Inflammatory macrophage (primary cell): ENCODE data around the gene AJUBA.
"Not testable (repeated sequence)": the region's sequence is repeated elsewhere in the genome, so short reads cannot be mapped to it uniquely, and the experiment has no call there.

Experiments
- DNase-seq, 2 donors: peaks; one replicate each; pipeline ENCODE4 v3.0.0-alpha.2; 2020 to 2022

The AJUBA gene

DNA sequence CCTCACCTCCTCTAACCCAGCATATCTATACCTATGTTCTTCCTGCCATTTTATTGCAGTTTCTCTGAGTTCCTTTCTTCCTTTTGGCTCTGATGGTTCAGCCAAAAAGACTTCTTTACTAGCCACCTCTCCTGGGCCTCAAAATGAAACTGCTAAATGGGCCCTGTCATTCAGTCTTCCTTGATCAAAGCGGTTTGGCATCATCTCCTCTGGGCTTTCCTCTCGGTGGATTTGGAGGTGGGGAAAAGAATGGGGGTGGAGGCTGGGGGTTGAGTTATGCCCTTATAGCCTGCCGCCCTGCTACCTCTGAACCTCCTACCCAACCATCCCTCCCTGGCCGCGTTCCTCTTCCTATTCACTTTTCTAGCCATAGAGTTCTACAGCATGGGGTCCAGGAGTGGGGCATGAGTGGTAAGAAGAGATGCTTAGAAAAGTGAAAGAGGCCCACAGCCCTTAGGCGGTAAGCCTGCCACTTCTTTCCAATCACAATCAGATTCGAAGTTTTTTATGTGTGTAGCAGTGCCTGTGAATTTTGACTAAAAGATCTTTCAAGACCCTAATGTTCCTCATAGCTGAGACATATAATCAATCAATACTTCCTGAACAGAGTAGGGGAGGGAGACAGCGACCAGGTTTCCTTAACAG is 2.5 kb downstream of the AJUBA start:
- no peak for DNase-seq

DNA sequence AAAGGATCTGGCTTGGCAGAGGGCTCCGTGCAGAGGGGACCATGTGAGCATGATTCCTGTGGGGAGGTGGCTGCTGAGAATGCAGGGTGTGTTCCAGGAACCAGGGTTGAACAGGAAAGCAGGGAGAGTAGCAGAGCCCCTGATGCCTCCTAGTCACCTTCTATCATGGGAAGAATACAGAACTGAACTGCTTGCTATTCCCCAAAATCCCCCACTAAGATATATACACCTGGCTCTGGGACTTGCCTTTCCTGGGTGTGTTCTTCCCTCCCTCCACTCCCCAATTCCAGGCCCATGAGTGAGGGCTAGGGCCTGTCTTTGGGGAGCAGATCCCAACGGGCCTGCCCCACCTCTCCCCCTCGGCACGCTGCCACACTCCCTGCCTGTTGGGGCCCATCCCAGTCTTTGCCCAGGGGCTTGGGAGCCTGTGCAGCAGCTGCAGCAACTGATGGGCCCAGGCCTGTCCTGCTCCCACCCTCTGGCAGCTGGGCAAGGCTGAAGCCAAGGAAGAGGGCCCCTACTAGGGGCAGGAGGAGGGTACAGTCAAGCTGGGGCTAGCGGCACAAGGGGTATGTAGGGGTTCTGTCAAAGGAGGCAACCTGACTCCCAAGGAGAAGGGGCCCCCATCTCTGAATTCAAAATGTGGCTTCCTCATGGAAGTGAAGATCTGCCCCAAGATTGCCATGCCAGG is 3.2 kb downstream of the AJUBA start:
- DNase-seq: no peak

DNA sequence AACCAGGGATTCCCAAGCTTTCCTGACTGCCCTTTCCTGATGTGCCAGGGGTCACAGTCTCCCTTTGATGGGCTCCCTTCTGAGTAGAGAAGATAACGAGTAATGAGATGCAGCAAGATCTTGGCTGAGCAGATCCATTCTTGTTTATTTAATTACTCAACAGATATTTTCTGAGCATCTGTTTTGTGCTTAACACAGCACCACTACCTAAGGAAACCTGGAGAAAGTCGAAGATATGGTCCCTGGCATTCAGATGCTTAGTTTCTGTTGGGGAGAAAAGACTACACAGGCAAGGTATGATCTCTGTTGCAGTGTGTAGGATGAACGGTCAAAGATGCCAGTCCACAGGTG is 3.9 kb downstream of the AJUBA start:
- DNase-seq: no peak

DNA sequence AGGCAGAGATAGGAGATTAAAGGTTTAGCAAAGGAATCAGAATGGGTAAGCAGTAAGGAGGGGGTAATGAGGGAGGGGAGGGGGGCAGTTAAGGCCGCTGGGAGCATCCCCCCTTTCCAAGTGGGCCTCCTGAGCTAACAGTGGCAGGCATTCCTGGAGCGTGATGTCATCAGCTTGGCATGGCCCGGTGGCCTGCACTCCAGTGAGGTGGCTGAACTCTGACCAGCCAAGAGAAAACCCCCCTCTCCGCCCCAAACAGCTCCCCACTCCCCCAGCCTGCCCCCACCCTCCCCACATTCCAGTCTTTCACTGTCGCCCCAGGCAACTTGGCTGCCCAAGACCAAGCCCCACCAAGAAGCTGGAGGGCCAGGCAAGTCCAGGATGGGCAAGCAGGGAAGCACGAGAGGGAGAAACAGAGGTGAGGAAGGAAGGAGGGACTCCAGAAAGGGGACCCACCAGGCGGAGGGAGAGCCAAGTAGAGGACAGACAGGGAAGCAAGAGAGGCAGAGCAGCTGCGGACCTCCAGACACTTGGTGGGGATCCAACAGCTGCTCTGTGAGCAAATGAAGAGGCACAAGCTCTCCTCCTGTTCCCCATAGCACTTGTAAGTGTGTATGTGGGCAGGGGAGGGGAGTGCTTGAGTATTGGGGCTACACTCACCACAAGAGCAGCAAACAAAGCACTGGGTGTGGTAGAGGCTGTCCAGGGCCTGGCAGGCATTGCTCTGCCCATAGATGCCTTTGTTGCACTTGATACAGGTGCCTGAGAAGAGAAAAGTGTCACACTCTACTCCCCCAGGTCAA is 4.5 kb downstream of the AJUBA start:
- no peak for DNase-seq

DNA sequence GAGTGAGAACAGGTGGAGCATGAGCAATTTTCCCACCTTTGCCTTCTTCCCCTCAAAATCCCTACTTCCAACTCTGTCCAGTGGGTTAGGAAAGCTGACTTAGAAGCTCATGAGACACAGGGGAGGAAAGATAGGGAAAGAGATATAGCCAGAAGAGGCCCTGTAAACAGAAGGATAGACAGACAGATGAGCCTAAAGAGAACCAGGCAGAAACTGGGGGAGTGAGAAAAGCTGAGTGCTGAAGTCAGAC is 5.0 kb downstream of the AJUBA start:
- DNase-seq: no peak

DNA sequence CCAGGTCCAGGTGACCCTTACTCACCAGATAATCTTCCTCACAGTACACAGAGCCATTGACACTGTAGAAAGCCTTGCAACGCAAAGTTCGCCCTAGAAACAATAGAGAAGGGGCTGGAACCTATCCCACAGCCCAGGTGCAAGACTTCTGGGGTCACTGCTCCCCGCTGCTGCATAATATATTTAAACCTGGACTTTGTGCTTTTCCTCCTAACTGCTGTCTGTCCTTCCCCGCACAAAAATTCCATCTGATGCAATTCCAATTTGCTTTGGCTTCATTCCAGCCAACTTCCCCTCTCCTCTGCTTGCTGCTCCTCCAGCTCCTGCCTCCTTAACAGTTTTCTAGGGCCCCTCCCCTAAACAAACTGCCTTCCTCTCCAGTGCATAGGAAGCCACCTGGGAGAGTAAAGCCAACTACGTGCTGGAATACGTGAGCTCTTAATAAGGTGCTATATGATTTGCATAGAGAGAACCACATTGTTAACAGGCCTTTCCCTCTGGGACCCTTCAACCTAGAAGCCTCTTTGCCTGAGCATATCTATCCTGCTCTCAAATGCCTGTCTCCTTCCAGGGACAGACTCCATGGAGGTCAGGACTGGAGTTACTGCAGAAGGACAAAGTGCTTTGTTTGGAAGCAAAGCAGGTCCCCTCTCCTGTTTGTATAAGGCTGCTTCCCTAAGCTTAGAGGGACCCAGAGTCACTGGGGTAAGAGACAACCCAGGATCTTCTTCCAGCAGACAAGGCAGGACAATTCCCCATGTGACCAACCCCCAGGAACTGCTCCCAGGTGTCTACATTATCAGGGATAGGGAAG is 5.5 kb downstream of the AJUBA start:
- DNase-seq: peak in 1 of 2 donors; percentile 4

DNA sequence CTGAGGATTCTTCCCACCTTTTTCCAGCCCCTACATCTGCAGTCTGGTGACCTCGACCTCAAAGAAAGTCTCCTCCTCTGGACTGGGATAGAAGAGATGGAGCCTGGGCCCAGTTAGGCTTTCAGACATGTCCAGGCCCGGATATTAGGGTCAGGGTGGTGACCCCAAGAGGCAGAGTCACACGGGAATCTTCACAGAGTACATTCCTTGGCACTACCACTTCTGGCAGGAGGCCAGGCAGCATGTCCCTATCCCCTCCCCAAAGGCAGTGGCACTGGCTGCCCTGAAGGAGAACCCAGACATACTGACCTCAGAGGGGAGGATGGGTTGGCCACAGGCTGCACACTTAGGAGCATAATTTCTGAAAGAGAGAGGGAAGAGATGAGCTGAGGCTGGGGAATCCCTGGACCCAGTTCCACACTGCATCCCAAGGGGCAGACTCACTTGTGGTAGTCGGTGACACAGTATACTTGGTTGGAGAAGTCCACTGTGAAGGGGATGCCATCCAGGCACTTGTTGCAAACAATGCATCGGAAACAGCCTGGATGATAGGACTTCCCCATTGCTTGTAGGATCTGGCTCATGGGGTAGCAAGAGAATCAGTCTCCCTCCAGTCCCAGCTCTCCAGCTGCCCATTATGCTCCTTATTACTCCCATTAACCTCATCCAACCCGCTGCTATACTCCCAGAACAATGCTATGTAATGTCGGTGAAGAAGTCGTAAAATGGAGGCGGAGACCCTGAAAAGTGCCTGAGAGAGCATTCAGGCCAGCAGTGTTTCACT is 7.6 kb downstream of the AJUBA start:
- DNase-seq: no peak

DNA sequence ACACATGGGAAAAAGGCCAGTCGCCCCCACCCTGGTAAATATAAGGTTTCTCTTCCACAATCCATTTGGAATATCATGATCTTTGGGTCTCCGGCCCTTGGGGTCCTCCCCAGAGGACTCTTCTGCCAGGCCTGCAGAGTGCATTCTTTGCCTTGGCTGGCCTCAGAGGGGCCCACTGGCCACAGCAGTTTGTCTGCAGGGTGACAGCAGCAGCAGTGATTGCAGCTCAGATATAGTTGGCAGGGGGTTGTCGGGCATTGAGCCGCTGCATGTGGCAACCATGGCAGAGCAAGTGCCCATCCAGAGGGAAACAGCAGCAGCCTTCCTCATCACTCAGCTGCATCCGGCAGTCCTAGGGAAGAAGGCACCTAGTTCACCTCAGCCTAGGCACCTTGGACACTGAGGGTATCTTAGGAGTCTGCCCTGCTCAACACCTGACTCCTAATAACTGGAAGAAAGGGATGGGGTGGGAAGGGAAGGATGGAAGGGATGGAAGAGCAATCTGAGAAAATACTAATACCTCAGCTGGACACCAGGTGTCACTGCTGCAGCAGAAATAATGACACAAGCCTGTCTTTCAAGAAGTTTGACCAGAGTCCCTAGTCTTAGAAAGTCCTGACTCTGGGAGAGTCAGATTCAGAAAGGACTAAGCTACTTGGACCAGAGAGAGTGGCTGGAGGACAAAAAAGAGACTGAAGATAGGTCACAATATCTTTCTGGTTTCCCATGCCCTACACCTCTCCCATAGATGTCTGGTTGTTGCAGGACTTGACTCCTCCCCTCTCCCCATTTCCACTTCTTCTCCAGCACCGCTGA is 8.9 kb downstream of the AJUBA start:
- peak; percentile 65 to 68 for DNase-seq

DNA sequence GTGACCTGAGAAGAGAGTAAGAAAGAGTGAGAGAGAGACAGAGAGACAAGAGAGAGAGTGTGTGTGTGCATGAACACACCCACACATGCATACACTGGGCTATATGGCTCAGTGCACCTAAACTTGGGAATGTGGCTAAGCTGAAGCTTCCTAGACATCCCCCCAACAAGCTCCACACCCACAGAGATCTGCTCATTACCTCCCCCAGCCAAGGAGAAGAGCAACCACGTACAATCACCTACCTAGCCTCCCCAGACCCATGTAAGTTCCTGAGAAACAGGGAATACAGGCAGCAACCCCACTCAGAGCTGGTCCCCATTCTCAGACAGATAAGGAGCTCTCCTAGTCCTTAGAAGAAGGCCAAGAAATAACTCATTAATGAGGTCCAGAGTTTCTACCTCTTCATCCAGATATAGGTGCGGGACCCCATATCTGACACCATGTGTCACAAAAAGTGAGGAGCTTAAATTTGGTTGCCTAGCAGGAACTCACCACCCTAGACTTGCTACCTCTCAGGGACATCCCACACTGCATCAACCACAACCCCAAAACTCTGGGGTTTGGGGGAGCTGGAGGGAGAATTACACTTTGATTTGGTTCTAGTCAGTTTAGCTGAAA is 9.9 kb downstream of the AJUBA start:
- DNase-seq: no peak

DNA sequence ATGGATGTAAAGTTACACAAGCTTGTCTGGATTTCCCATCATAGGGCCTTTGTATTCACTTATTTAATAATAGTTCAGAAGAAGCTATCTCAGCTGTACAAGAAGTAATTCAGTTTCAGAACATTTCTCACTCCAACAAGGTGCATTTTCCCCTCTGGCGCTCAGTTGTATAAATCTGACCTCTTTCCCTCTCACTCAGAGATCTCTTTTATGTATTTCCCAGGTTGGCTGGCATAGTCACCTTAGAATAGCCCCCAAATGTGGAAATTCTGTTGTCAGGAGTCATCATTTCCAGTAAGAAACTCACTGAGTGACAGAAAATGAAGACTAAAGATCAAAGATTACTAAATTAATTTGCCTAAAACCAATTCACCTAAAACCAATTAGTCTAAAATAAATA is 11.2 kb downstream of the AJUBA start:
- no peak for DNase-seq

DNA sequence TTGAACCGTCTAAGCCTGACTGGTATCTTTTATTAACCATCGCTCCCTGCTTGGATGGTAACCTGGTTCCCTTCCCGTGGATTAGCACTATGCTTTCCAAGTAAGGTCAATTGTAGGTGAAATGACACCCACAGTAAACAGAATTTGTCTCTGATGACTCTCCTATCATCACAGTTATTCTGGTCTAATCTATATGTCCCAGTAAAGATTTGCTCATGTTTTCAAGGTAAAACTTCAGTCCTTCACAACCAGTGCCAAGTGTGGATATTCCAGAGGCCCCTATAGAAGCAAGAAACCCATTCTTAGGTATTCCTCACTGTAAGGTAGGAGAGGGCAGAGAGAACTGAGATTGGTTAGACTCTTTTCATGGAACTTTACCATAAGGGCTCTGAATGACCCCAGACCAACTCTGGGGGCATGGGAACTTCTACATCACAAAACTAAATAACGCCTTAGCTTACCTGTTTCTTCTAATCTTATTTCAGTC is 15.5 kb downstream of the AJUBA start:
- DNase-seq: no peak

DNA sequence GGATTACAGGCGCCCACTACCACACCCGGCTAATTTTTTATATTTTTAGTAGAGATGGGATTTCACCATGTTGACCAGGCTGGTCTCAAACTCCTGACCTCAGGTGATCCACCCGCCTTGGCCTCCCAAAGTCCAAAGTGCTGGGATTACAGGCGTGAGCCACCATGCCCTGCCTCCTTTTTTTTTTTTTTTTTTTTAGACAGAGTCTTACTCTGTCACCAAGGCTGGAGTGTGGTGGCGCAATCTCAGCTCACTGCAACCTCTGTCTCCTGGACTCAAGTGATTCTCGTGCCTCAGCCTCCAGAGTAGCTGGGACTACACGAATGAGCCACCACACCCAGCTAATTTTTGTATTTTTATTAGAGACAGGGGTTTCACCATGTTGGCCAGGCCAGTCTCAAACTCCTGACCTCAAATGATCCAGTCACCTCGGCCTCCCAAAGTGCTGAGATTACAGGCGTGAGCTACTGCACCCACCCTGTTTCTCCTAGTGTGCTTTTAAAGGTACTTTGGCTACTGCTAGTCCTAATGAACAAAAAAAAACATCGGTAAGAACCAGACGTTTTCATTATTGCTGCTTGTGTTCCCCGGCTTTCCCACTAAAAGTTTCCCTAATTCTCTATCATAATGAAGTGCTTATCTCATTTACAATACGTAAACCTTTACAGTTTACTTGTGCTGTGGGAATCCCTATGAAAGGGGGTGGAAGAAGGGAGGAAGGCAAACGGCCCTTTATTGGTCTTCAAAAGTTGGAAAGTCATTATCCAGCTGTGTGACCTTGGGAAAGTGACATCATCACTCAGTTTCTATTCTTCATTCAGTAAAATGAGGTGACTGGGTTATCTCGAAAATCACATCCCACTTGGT is 16.2 kb downstream of the AJUBA start:
- not testable (repeated sequence) for DNase-seq

DNA sequence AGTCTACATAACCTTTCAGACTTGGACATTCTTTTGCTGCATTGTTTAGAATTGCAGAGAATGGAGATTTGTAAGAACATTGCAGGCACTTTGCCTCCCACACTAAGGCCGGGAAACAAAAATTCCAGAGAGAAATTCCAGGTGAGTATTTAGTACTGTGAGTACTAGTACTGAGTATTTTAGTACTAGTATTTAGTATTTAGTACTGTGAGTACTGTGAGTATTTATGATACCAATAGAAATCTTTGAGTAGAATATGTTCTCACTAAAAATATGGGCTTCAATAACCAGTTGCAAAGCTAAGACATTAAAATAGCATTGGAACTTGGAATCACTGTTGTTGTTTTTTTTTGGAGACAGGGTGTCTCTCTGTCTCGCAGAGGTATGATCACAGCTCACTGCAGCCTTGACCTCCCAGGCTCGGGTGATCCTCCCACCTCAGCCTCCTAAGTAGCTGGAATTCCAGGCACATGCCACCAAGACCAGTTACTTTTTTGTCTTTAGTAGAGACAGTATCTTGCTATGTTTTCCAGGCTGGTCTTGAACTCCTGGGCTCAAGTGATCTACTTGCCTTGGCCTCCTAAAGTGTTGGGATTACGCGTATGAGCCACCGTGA is 20.2 kb downstream of the AJUBA start:
- no peak for DNase-seq

DNA sequence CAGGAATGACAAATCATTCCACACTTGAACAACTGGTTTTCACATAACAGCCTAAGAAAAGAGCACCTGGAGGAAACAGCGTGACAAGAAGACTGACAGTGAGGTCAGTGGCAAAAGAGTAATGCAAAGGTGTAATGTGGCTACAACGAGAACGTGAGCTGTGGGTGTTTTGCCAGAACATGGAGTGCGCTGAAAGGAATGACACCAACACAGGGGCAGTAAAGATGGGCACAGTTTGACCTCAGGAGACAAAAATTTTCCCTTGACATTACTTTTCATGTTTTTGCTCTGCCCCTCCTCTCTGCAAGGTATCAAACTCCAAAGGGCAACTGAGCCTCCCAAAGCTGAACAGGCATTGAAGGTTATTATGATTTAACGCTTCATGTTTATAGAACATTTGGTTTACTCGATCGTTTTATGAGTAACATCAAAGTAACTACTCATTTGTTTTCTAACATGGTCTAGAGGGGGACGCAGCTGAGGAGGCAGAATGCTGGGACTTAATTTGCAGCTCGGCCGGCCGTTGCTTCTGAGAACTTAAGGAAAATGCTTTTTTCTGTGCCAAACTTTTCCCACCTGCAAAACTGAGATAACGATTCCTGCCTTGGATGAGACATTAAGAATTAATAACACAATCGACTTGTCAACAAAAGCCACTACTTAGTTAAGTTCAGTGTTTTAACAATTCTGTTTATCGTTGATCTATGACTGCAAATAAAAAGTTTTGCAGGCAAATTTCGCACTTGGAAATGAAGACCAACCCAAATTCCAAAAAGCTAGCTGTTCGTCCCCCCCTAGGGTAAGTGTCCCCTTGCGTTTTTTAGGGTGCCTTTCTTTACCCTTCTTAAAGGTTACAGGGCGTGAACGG is 26.4 kb downstream of the AJUBA start:
- no peak for DNase-seq

DNA sequence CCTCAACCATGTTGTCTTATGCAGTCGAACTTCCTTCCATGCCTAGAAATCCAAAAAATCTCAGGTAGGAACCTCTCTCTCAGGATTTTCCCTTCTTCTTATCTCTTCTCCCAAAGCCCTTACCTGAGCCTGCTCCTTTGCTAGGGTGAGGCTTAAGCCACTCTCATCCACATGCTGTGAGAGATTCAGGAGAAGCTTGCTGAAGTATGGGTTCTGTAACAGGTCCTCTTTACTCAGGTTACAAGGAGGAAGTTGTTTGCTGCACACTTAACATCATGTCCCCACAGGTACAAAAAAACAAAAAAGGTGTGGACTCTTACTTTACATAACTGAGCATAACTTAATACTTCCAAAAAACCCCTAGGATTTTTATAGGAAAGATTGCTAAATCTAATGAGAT is 29.9 kb downstream of the AJUBA start:
- DNase-seq: no peak

DNA sequence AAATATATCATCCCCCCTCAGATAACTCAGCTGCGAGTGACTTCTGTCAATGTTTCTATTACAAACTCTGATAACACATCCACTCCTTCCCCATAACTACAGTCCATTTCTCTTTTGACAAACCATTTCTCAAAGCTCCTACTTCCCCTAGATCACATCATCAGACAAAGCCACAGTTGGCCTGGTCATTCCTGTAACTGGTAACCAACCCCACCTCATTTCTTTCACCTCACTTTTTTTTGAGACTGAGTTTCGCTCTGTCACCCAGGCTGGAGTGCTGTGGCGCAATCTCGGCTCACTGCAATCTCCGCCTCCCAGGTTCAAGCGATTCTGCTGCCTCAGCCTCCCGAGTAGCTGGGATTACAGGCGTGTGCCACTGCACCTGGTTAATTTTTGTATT is 30.6 kb downstream of the AJUBA start:
- DNase-seq: peak; percentile 31 to 37

DNA sequence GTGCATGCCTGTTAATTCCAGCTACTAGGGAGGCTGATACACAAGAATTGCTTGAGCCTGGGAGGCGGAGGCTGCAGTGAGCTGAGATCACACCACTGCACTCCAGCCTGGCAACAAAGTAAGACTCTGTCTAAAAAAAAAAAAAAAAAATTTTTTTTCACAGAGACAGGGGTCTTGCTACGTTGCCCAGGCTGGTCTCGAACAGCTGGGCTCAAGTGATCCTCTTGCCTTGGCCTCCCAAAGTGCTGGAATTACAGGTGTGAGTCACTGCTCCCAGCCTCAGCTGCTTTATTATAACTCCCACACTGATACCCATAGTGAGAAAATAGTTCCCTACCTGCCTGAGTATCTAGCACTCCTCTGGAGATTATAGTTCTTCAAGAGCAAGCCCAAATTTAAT is 36.7 kb downstream of the AJUBA start:
- no peak for DNase-seq

DNA sequence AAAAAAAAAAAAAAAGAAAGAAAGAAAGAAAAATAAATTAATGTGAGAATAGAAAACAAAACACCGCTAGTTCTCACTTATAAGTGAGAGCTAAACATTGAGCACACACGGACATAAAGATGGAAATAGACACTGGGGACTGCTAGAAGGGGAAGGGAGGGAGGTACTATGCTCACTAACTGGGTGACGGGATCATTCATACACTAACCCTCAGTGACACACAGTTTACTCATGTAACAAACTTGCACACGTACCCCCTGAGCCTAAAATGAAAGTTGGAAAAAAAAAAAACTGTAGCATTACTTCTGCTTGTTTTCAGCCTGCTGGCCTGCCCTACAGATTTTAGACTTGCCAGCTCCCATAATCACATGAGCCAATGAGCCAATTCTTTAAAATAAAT is 42.7 kb downstream of the AJUBA start:
- no peak for DNase-seq

DNA sequence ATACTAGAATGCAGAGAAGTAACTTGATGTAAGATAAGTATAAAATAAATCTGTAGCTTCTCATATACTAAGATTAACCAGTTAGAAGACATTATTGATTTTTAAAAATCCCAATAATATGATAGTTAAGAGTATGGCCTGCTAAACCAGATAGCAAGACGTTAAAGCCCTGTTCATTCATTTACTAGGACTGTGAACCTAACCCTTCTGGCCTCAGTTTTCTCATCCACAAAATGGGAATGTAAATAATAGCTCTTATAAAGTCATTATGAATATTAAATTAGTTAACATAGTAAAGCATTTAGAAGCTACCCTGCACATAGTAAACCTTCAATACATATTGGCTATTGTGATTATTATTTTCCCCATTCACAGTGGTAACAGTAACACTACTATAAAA is 47.2 kb downstream of the AJUBA start:
- DNase-seq: no peak
